PC-3 (cell line): Measurements from ENCODE around the gene IL1RAPL2. TPM values are rescaled to one million over a fixed set of nuclear protein-coding genes. Genes with fewer than 3 reads are reported as not detected.

Experiments used
- ATAC-seq: fragments of 200-7000 bp; cut with Tn5 transposase; 2 replicates; pipeline ENCODE4 v1.9.1; 2020; ENCODE audit warnings: mild to moderate bottlenecking, moderate library complexity
- BruUV-seq: library from RNA; stranded (reverse); fragments of 400-500 nt; replicated peaks from 2 replicates; lab custom pipeline; 2021; lab: Mats Ljungman, UMichigan
- CTCF ChIA-PET: fragments of 300-600 bp; sonication (Branson Sonifier 250); formaldehyde crosslinking; loops from one replicate; lab custom pipeline; 2022; ENCODE audit warnings: antibody characterized with exemption; lab: Charles Lee
- POLR2A ChIA-PET: fragments of 300-600 bp; sonication (Branson Sonifier 250); formaldehyde crosslinking; loops from one replicate; lab custom pipeline; 2022; ENCODE audit warnings: antibody characterized with exemption; ENCODE audit not compliant: unreplicated experiment; lab: Charles Lee
- DNase-seq: peaks from one replicate; pipeline ENCODE4 v3.0.0-alpha.2; 2015
- H2AFZ ChIP-seq: fragments of 300-600 bp; sonication (generic); 2 replicates; pipeline ENCODE4 v1.6.0; 2016; ENCODE audit warnings: antibody characterized with exemption, low read length
- H3F3A ChIP-seq: fragments of 300-600 bp; sonication (generic); one replicate; pipeline ENCODE4 v1.6.0; 2017; ENCODE audit warnings: antibody characterized with exemption, low read length, control low read depth, mild to moderate bottlenecking; ENCODE audit not compliant: unreplicated experiment
- H3K27ac ChIP-seq: fragments of 300-600 bp; sonication (generic); 2 replicates; pipeline ENCODE4 v1.5.1; 2016; ENCODE audit warnings: mild to moderate bottlenecking, low read length
- H3K27me3 ChIP-seq: fragments of 300-600 bp; sonication (generic); 2 replicates; pipeline ENCODE4 v1.6.1; 2016; ENCODE audit warnings: low read length, mixed read lengths
- H3K36me3 ChIP-seq: fragments of 300-600 bp; sonication (generic); 2 replicates; pipeline ENCODE4 v1.6.1; 2016; ENCODE audit warnings: low read depth, mixed run types, low read length, mixed read lengths
- H3K4me1 ChIP-seq: fragments of 300-600 bp; sonication (generic); 2 replicates; pipeline ENCODE4 v1.5.1; 2016; ENCODE audit warnings: low read length; ENCODE audit not compliant: insufficient read depth
- H3K4me2 ChIP-seq: fragments of 300-600 bp; sonication (generic); 2 replicates; pipeline ENCODE4 v1.6.0; 2016; ENCODE audit warnings: low read length
- H3K4me3 ChIP-seq: fragments of 300-600 bp; sonication (generic); 2 replicates; pipeline ENCODE4 v1.5.1; 2016; ENCODE audit warnings: mild to moderate bottlenecking, low read length, mixed read lengths
- H3K79me2 ChIP-seq: fragments of 300-600 bp; sonication (generic); 2 replicates; pipeline ENCODE4 v1.6.1; 2017; ENCODE audit warnings: low read length, mixed read lengths
- H3K9ac ChIP-seq: fragments of 300-600 bp; sonication (generic); 2 replicates; pipeline ENCODE4 v1.6.0; 2016; ENCODE audit warnings: mild to moderate bottlenecking, low read length
- H3K9me2 ChIP-seq: fragments of 300-600 bp; sonication (generic); replicated peaks from 2 replicates; pipeline ENCODE4 v1.6.1; 2016; ENCODE audit warnings: mixed run types, low read length, mixed read lengths
- H3K9me3 ChIP-seq: fragments of 300-600 bp; sonication (generic); 2 replicates; pipeline ENCODE4 v1.6.1; 2016; ENCODE audit warnings: low read length, mixed read lengths
- H4K20me1 ChIP-seq: fragments of 300-600 bp; sonication (generic); 2 replicates; pipeline ENCODE4 v1.6.1; 2016; ENCODE audit warnings: low read length, mixed read lengths
- CTCF ChIP-seq: fragments of 300-600 bp; sonication (generic); conservative IDR thresholded peaks from 2 replicates; pipeline ENCODE4 v1.5.1; 2017; ENCODE audit warnings: antibody characterized with exemption, low read depth, mild to moderate bottlenecking, low read length
- EZH2 ChIP-seq: fragments of 300-600 bp; sonication (generic); IDR thresholded peaks from one replicate; pipeline ENCODE4 v1.6.1; 2017; ENCODE audit warnings: antibody characterized with exemption, mild to moderate bottlenecking, low read length; ENCODE audit not compliant: unreplicated experiment
- EZH2phosphoT487 ChIP-seq: fragments of 300-600 bp; sonication (generic); IDR thresholded peaks from 2 replicates; pipeline ENCODE4 v1.6.1; 2018; ENCODE audit warnings: mild to moderate bottlenecking, antibody characterized with exemption, low read length, borderline replicate concordance
- intact Hi-C: fragments of 100-400 bp; cut with micrococcal nuclease; formaldehyde crosslinking; loops from 2 replicates; pipeline ENCODE4 v1.9.0; 2023
- total RNA-seq: library from RNA; depleted of rRNA; stranded (reverse); fragments of >200 nt; gene quantifications from 2 replicates; pipeline ENCODE4 v1.2.3, GENCODE V29; 2014

The IL1RAPL2 gene
- total RNA-seq, 1 experiment from 2014 or later = 0.62 TPM

- H3K79me2 ChIP-seq = no peaks in the 10 kb centered on the region
- peaks cover 43% of the 10 kb centered on the region for H3K4me1 ChIP-seq
- no peaks in the 10 kb centered on the region for H3K9me2 ChIP-seq
- no peaks in the 10 kb centered on the region for H3F3A ChIP-seq
- H3K4me3 ChIP-seq = no peak overlapping the region
- intact Hi-C loops = loop anchor here (5.0 kb wide), 1 partner anchor 146 kb away; no protein-coding TSS in a partner anchor
- H2AFZ ChIP-seq = no peak overlapping the region
- ChIA-PET POLR2A (no interaction called here), CTCF (no interaction called here)
- no peaks in the 10 kb centered on the region for H4K20me1 ChIP-seq
- H3K9me3 ChIP-seq = no peaks in the 10 kb centered on the region
- H3K4me2 ChIP-seq = no peak overlapping the region
- no peak for ATAC-seq
- DNase-seq = peak; percentile 21
- TF ChIP-seq EZH2 (no peak), EZH2phosphoT487 (no peak), CTCF (no peak)
- no peaks in the 10 kb centered on the region for H3K36me3 ChIP-seq
- H3K27me3 ChIP-seq = no peaks in the 10 kb centered on the region
- no TSS peak for BruUV-seq
- no peak overlapping the region for H3K27ac ChIP-seq
- H3K9ac ChIP-seq = no peak overlapping the region
Observed at GRCh38 chrX:105697984-105698781, 1132.2 kb downstream of the IL1RAPL2 start.

- Histone ChIP-seq H3K9me3 (no peaks in the 10 kb centered on the region), H3K79me2 (no peaks in the 10 kb centered on the region), H3K9ac (no peak overlapping the region), H3K27me3 (no peaks in the 10 kb centered on the region), H3F3A (no peaks in the 10 kb centered on the region), H2AFZ (no peak overlapping the region), H3K36me3 (no peaks in the 10 kb centered on the region), H4K20me1 (no peaks in the 10 kb centered on the region), H3K27ac (no peak overlapping the region), H3K9me2 (no peaks in the 10 kb centered on the region), H3K4me3 (no peak overlapping the region), H3K4me2 (no peak overlapping the region), H3K4me1 (peaks cover 34% of the 10 kb centered on the region)
- no TSS peak for BruUV-seq
- no peak for ATAC-seq
- ChIA-PET POLR2A (no interaction called here), CTCF (interaction anchor here (0.6 kb wide), 1 partner anchor 90 kb away, joined by 6 read pairs; no protein-coding TSS in a partner anchor)
- DNase-seq = no peak
- no peak for TF ChIP-seq EZH2
- TF ChIP-seq CTCF = no peak
- no peak for TF ChIP-seq EZH2phosphoT487
- intact Hi-C loops = loop anchor here (2.0 kb wide), 2 partner anchors 386 to 508 kb away; no protein-coding TSS in a partner anchor
Observed at GRCh38 chrX:105700331-105700730, 1134.3 kb downstream of the IL1RAPL2 start.
